ENCODE data around the gene LSMEM2. TPM values are rescaled to one million over a fixed set of nuclear protein-coding genes. Genes with fewer than 3 reads are reported as not detected.
A peak's percentile ranks its signal among the peaks of the same experiment; 100 is the strongest.

LSMEM2 gene
- total and polyA plus RNA-seq, 2 of the 8 experiments (the other 6 are each of a cell fraction or from before 2014, with no cell fraction given): 0.58 to 0.68 TPM

DNA sequence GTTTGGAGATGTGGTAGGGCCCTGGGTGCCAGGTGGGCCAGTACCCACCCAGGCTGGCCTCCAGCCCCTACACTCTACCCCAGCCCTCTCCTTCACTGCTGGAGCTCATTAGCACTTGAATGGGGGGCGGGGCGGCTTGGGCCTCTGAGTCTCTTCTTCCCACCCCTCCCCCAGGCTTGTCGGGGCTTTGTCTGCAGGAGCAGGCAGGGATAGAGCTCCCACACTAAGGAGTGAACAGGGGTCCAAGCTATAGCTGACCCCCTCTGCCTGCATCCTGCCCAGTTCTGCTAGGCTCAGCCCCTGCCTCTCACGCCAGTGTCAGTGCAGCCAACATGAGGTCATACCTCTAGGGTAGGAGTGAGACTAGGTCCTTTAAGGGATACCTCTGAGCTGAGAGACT is 37.7 kb upstream of the LSMEM2 start (continued):
- 0 out of 2 replicates have a peak, but pooled peaks have one; percentile 57 for TF ChIP-seq SP4 (IDR thresholded peaks at IDR 0.05; ENCODE audit: low read length)
- TF ChIP-seq, protein P1, sequence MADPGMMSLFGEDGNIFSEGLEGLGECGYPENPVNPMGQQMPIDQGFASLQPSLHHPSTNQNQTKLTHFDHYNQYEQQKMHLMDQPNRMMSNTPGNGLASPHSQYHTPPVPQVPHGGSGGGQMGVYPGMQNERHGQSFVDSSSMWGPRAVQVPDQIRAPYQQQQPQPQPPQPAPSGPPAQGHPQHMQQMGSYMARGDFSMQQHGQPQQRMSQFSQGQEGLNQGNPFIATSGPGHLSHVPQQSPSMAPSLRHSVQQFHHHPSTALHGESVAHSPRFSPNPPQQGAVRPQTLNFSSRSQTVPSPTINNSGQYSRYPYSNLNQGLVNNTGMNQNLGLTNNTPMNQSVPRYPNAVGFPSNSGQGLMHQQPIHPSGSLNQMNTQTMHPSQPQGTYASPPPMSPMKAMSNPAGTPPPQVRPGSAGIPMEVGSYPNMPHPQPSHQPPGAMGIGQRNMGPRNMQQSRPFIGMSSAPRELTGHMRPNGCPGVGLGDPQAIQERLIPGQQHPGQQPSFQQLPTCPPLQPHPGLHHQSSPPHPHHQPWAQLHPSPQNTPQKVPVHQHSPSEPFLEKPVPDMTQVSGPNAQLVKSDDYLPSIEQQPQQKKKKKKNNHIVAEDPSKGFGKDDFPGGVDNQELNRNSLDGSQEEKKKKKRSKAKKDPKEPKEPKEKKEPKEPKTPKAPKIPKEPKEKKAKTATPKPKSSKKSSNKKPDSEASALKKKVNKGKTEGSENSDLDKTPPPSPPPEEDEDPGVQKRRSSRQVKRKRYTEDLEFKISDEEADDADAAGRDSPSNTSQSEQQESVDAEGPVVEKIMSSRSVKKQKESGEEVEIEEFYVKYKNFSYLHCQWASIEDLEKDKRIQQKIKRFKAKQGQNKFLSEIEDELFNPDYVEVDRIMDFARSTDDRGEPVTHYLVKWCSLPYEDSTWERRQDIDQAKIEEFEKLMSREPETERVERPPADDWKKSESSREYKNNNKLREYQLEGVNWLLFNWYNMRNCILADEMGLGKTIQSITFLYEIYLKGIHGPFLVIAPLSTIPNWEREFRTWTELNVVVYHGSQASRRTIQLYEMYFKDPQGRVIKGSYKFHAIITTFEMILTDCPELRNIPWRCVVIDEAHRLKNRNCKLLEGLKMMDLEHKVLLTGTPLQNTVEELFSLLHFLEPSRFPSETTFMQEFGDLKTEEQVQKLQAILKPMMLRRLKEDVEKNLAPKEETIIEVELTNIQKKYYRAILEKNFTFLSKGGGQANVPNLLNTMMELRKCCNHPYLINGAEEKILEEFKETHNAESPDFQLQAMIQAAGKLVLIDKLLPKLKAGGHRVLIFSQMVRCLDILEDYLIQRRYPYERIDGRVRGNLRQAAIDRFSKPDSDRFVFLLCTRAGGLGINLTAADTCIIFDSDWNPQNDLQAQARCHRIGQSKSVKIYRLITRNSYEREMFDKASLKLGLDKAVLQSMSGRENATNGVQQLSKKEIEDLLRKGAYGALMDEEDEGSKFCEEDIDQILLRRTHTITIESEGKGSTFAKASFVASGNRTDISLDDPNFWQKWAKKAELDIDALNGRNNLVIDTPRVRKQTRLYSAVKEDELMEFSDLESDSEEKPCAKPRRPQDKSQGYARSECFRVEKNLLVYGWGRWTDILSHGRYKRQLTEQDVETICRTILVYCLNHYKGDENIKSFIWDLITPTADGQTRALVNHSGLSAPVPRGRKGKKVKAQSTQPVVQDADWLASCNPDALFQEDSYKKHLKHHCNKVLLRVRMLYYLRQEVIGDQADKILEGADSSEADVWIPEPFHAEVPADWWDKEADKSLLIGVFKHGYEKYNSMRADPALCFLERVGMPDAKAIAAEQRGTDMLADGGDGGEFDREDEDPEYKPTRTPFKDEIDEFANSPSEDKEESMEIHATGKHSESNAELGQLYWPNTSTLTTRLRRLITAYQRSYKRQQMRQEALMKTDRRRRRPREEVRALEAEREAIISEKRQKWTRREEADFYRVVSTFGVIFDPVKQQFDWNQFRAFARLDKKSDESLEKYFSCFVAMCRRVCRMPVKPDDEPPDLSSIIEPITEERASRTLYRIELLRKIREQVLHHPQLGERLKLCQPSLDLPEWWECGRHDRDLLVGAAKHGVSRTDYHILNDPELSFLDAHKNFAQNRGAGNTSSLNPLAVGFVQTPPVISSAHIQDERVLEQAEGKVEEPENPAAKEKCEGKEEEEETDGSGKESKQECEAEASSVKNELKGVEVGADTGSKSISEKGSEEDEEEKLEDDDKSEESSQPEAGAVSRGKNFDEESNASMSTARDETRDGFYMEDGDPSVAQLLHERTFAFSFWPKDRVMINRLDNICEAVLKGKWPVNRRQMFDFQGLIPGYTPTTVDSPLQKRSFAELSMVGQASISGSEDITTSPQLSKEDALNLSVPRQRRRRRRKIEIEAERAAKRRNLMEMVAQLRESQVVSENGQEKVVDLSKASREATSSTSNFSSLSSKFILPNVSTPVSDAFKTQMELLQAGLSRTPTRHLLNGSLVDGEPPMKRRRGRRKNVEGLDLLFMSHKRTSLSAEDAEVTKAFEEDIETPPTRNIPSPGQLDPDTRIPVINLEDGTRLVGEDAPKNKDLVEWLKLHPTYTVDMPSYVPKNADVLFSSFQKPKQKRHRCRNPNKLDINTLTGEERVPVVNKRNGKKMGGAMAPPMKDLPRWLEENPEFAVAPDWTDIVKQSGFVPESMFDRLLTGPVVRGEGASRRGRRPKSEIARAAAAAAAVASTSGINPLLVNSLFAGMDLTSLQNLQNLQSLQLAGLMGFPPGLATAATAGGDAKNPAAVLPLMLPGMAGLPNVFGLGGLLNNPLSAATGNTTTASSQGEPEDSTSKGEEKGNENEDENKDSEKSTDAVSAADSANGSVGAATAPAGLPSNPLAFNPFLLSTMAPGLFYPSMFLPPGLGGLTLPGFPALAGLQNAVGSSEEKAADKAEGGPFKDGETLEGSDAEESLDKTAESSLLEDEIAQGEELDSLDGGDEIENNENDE (IDR thresholded peaks at IDR 0.05; ENCODE audit: insufficient replicate concordance, low read length): no peak
- TF ChIP-seq, protein P2, sequence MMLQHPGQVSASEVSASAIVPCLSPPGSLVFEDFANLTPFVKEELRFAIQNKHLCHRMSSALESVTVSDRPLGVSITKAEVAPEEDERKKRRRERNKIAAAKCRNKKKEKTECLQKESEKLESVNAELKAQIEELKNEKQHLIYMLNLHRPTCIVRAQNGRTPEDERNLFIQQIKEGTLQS (IDR thresholded peaks at IDR 0.05; ENCODE audit: insufficient read depth, low read depth, low read length): no peak
- TF ChIP-seq POLR2AphosphoS5 (IDR thresholded peaks at IDR 0.05; ENCODE audit: low read depth, low read length): no peak; the same call in 1 of the 2 replicates
- peak; percentile 91 for TF ChIP-seq RBBP5 (IDR thresholded peaks at IDR 0.05; ENCODE audit: borderline replicate concordance, low read depth, low read length)
- no peak for TF ChIP-seq YY1 (IDR thresholded peaks at IDR 0.05; ENCODE audit: low read depth, low read length)
- peak; percentile 57; the same call in 1 of the 2 replicates for TF ChIP-seq TAF1 (IDR thresholded peaks at IDR 0.05; ENCODE audit: low read depth, low read length)
- peak; percentile 11; the same call in 1 of the 2 replicates for TF ChIP-seq KDM1A (IDR thresholded peaks at IDR 0.05; ENCODE audit: borderline replicate concordance, low read length)
- no peak for TF ChIP-seq CEBPB (IDR thresholded peaks at IDR 0.05; ENCODE audit: low read depth, low read length)
- peak; percentile 32 to 64; a peak in 2 of 4 replicates for TF ChIP-seq SIN3A (conservative IDR thresholded peaks at IDR 0.05 in 1 of 2, IDR thresholded peaks at IDR 0.05 in 1 of 2; ENCODE audit: low read depth in 1 of 2, low read length in 2 of 2)
- TF ChIP-seq POU5F1 (IDR thresholded peaks at IDR 0.05; ENCODE audit: low read depth, low read length): peak; percentile 70; the same call in 1 of the 2 replicates
